Right atrium auricular region (tissue), 2 donors: ENCODE results near the gene GALNT3. TPM values are rescaled to one million over a fixed set of nuclear protein-coding genes. Genes with fewer than 3 reads are reported as not detected.

Experiments
- DNase-seq: peaks from one replicate; pipeline ENCODE4 v3.0.0-alpha.2; 2019; ENCODE audit warnings: low spot score
- H3K27ac ChIP-seq, 2 donors: fragments of 200-600 bp; sonication (generic); 1 replicate in 1 of 2; 2 replicates in 1 of 2; pipeline ENCODE4 v1.5.1; 2016 to 2019
- H3K27me3 ChIP-seq, 2 donors: fragments of 200-600 bp; sonication (generic); one replicate each; pipeline versions ENCODE4 v1.5.1 to v1.6.0; 2017 to 2019
- H3K36me3 ChIP-seq: fragments of 200-600 bp; sonication (generic); one replicate; pipeline ENCODE4 v1.5.1; 2016
- H3K4me1 ChIP-seq, 2 donors: fragments of 200-600 bp; sonication (generic); one replicate each; pipeline versions ENCODE4 v1.5.1 to v1.6.0; 2017 to 2019
- H3K4me3 ChIP-seq, 2 donors: fragments of 200-600 bp; sonication (generic); 1 replicate in 1 of 2; 2 replicates in 1 of 2; pipeline ENCODE4 v1.5.1; 2017 to 2019; ENCODE audit warnings: mild to moderate bottlenecking in 1 of 2, moderate library complexity in 1 of 2
- H3K9me3 ChIP-seq, 2 donors: fragments of 200-600 bp; sonication (generic); one replicate each; pipeline ENCODE4 v1.5.1; 2019
- CTCF ChIP-seq, 2 donors: fragments of 200-600 bp; sonication (generic); IDR thresholded peaks; one replicate each; pipeline ENCODE4 v1.5.1; 2019; ENCODE audit warnings: antibody characterized with exemption in 2 of 2
- total RNA-seq, 2 donors: library from RNA; depleted of rRNA; stranded (reverse); fragments of >200 nt; gene quantifications; one replicate each; pipeline ENCODE4 v1.1.0, GENCODE V29; 2016

GALNT3 gene
- total RNA-seq, 2 donors from 2014 or later: 0.11 to 0.47 TPM

- Histone ChIP-seq H3K27ac (no peak overlapping the region), H3K4me1 (no peaks in the 10 kb centered on the region), H3K27me3 (no peaks in the 10 kb centered on the region), H3K36me3 (no peaks in the 10 kb centered on the region), H3K9me3 (no peaks in the 10 kb centered on the region), H3K4me3 (no peak overlapping the region)
- DNase-seq: no peak
- no peak for TF ChIP-seq CTCF (IDR thresholded peaks at IDR 0.05)
Measured at GRCh38 chr2:165743442-165743841, 50.6 kb downstream of the GALNT3 start.

GRCh38 chr2:165725421-165725820 lies 68.6 kb downstream of the GALNT3 start:
- Histone ChIP-seq H3K36me3 (no peaks in the 10 kb centered on the region), H3K27me3 (no peaks in the 10 kb centered on the region)

GRCh38 chr2:165720511-165720910 lies 73.5 kb downstream of the GALNT3 start:
- no peaks in the 10 kb centered on the region for H3K4me1 ChIP-seq
- H3K27ac ChIP-seq: no peak overlapping the region
- H3K4me3 ChIP-seq: no peak overlapping the region
- H3K36me3 ChIP-seq: no peaks in the 10 kb centered on the region
- no peak for TF ChIP-seq CTCF (IDR thresholded peaks at IDR 0.05)
- no peak for DNase-seq
- no peaks in the 10 kb centered on the region for H3K27me3 ChIP-seq
- no peaks in the 10 kb centered on the region for H3K9me3 ChIP-seq

More at GRCh38 chr2:165725421-165725820, 68.6 kb downstream of the GALNT3 start:
- H3K4me1 ChIP-seq: no peaks in the 10 kb centered on the region
- H3K9me3 ChIP-seq: no peaks in the 10 kb centered on the region
- H3K27ac ChIP-seq: no peak overlapping the region
- DNase-seq: no peak
- H3K4me3 ChIP-seq: no peak overlapping the region
- no peak for TF ChIP-seq CTCF (IDR thresholded peaks at IDR 0.05)

GRCh38 chr2:165718610-165719210 lies 75.3 kb downstream of the GALNT3 start:
- no peaks in the 10 kb centered on the region for H3K36me3 ChIP-seq
- H3K4me3 ChIP-seq: no peak overlapping the region
- no peak for DNase-seq
- H3K9me3 ChIP-seq: no peaks in the 10 kb centered on the region
- no peak overlapping the region for H3K27ac ChIP-seq
- no peaks in the 10 kb centered on the region for H3K27me3 ChIP-seq
- H3K4me1 ChIP-seq: no peaks in the 10 kb centered on the region
- no peak for TF ChIP-seq CTCF (IDR thresholded peaks at IDR 0.05)

- Histone ChIP-seq H3K27ac (no peak overlapping the region), H3K4me1 (no peaks in the 10 kb centered on the region), H3K36me3 (no peaks in the 10 kb centered on the region), H3K4me3 (no peak overlapping the region), H3K27me3 (no peaks in the 10 kb centered on the region), H3K9me3 (no peaks in the 10 kb centered on the region)
- no peak for DNase-seq
- no peak for TF ChIP-seq CTCF (IDR thresholded peaks at IDR 0.05)
Measured at GRCh38 chr2:165716091-165716490, 78.0 kb downstream of the GALNT3 start.

- Histone ChIP-seq H3K27me3 (no peaks in the 10 kb centered on the region), H3K9me3 (no peaks in the 10 kb centered on the region), H3K4me1 (no peaks in the 10 kb centered on the region), H3K36me3 (no peaks in the 10 kb centered on the region), H3K27ac (no peak overlapping the region), H3K4me3 (no peak overlapping the region)
- DNase-seq: no peak
- TF ChIP-seq CTCF (IDR thresholded peaks at IDR 0.05): no peak
Measured at GRCh38 chr2:165706960-165707487, 87.0 kb downstream of the GALNT3 start.
